ENCODE results near the gene SKI. TPM values are rescaled to one million over a fixed set of nuclear protein-coding genes. Genes with fewer than 3 reads are reported as not detected.

SKI gene
- total and polyA plus RNA-seq, 2 experiments from 2014 or later, result 9.3 to 66.8 TPM

DNA sequence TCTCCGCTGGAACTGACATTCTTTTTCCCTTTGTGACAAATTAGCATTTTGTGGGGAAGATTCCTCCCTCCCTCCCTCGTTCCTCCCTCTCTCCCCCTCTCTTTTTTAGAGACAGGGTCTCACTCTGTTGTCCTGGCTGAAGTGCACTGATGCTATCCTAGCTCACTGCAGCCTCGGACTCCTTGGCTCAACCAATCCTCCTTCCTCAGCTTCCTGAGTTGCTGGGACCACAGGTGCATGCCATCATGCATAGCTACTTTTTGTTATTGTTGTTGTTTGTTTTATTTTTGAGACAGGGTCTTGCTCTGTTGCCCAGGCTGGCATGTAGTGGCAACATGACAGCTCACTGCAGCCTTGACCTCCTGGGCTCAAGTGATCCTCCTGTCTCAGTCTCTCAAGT lies 6.8 kb upstream of the SKI start:
- peaks cover 8% of the 10 kb centered on the region for H3K27me3 Mint-ChIP-seq (ENCODE audit: insufficient read depth, low read depth, poor library complexity)
- no peaks in the 10 kb centered on the region for H3F3A ChIP-seq (replicated peaks; ENCODE audit: low read depth)
- DNase-seq (ENCODE audit: low spot score), result peak; percentile 0
- H3K79me2 ChIP-seq (replicated peaks; ENCODE audit: insufficient read depth), result no peaks in the 10 kb centered on the region
- H3K4me3 Mint-ChIP-seq, result no peak overlapping the region
- H4K20me1 ChIP-seq (replicated peaks; ENCODE audit: insufficient read depth), result no peaks in the 10 kb centered on the region
- H3K4me3 ChIP-seq, result no peak overlapping the region
- ATAC-seq, result no peak
- TF ChIP-seq, protein P1, sequence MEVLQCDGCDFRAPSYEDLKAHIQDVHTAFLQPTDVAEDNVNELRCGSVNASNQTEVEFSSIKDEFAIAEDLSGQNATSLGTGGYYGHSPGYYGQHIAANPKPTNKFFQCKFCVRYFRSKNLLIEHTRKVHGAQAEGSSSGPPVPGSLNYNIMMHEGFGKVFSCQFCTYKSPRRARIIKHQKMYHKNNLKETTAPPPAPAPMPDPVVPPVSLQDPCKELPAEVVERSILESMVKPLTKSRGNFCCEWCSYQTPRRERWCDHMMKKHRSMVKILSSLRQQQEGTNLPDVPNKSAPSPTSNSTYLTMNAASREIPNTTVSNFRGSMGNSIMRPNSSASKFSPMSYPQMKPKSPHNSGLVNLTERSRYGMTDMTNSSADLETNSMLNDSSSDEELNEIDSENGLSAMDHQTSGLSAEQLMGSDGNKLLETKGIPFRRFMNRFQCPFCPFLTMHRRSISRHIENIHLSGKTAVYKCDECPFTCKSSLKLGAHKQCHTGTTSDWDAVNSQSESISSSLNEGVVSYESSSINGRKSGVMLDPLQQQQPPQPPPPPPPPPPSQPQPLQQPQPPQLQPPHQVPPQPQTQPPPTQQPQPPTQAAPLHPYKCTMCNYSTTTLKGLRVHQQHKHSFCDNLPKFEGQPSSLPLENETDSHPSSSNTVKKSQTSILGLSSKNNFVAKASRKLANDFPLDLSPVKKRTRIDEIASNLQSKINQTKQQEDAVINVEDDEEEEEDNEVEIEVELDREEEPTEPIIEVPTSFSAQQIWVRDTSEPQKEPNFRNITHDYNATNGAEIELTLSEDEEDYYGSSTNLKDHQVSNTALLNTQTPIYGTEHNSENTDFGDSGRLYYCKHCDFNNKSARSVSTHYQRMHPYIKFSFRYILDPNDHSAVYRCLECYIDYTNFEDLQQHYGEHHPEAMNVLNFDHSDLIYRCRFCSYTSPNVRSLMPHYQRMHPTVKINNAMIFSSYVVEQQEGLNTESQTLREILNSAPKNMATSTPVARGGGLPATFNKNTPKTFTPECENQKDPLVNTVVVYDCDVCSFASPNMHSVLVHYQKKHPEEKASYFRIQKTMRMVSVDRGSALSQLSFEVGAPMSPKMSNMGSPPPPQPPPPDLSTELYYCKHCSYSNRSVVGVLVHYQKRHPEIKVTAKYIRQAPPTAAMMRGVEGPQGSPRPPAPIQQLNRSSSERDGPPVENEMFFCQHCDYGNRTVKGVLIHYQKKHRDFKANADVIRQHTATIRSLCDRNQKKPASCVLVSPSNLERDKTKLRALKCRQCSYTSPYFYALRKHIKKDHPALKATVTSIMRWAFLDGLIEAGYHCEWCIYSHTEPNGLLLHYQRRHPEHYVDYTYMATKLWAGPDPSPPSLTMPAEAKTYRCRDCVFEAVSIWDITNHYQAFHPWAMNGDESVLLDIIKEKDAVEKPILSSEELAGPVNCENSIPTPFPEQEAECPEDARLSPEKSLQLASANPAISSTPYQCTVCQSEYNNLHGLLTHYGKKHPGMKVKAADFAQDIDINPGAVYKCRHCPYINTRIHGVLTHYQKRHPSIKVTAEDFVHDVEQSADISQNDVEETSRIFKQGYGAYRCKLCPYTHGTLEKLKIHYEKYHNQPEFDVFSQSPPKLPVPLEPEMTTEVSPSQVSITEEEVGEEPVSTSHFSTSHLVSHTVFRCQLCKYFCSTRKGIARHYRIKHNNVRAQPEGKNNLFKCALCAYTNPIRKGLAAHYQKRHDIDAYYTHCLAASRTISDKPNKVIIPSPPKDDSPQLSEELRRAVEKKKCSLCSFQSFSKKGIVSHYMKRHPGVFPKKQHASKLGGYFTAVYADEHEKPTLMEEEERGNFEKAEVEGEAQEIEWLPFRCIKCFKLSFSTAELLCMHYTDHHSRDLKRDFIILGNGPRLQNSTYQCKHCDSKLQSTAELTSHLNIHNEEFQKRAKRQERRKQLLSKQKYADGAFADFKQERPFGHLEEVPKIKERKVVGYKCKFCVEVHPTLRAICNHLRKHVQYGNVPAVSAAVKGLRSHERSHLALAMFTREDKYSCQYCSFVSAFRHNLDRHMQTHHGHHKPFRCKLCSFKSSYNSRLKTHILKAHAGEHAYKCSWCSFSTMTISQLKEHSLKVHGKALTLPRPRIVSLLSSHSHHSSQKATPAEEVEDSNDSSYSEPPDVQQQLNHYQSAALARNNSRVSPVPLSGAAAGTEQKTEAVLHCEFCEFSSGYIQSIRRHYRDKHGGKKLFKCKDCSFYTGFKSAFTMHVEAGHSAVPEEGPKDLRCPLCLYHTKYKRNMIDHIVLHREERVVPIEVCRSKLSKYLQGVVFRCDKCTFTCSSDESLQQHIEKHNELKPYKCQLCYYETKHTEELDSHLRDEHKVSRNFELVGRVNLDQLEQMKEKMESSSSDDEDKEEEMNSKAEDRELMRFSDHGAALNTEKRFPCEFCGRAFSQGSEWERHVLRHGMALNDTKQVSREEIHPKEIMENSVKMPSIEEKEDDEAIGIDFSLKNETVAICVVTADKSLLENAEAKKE (CRISPR knock-in tag; IDR thresholded peaks at IDR 0.05), result no peak
- TF ChIP-seq, protein P2, sequence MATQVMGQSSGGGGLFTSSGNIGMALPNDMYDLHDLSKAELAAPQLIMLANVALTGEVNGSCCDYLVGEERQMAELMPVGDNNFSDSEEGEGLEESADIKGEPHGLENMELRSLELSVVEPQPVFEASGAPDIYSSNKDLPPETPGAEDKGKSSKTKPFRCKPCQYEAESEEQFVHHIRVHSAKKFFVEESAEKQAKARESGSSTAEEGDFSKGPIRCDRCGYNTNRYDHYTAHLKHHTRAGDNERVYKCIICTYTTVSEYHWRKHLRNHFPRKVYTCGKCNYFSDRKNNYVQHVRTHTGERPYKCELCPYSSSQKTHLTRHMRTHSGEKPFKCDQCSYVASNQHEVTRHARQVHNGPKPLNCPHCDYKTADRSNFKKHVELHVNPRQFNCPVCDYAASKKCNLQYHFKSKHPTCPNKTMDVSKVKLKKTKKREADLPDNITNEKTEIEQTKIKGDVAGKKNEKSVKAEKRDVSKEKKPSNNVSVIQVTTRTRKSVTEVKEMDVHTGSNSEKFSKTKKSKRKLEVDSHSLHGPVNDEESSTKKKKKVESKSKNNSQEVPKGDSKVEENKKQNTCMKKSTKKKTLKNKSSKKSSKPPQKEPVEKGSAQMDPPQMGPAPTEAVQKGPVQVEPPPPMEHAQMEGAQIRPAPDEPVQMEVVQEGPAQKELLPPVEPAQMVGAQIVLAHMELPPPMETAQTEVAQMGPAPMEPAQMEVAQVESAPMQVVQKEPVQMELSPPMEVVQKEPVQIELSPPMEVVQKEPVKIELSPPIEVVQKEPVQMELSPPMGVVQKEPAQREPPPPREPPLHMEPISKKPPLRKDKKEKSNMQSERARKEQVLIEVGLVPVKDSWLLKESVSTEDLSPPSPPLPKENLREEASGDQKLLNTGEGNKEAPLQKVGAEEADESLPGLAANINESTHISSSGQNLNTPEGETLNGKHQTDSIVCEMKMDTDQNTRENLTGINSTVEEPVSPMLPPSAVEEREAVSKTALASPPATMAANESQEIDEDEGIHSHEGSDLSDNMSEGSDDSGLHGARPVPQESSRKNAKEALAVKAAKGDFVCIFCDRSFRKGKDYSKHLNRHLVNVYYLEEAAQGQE (IDR thresholded peaks at IDR 0.05; ENCODE audit: unreplicated experiment), result no peak
- TF ChIP-seq EZH2 (IDR thresholded peaks at IDR 0.05; ENCODE audit: low read depth, unreplicated experiment) (no peak), ZNF114 (CRISPR knock-in tag; IDR thresholded peaks at IDR 0.05) (no peak)
- H3K4me2 ChIP-seq, result no peak overlapping the region
- no peaks in the 10 kb centered on the region for H3K27me3 ChIP-seq (ENCODE audit: insufficient read depth)
- H3K9me2 ChIP-seq (ENCODE audit: insufficient read depth), result no peaks in the 10 kb centered on the region
- H3K36me3 ChIP-seq (ENCODE audit: insufficient read depth), result no peaks in the 10 kb centered on the region
- H2AFZ ChIP-seq, result no peak overlapping the region
- no peaks in the 10 kb centered on the region; the same call in 2 of the 3 replicates for H3K36me3 Mint-ChIP-seq (ENCODE audit: low read depth)
- H3K4me1 Mint-ChIP-seq, result peaks cover 7% of the 10 kb centered on the region
- H3K27ac Mint-ChIP-seq, result no peak overlapping the region
- no peak overlapping the region for H3K27ac ChIP-seq (ENCODE audit: low read depth)
- peaks cover 11% of the 10 kb centered on the region; the same call in 1 of the 2 replicates for H3K4me1 ChIP-seq (ENCODE audit: insufficient read depth)
- H3K9me3 Mint-ChIP-seq, result no peaks in the 10 kb centered on the region

All from GM23338 (cell line).